HepG2 (cell line): ENCODE results near the gene ITGB1. TPM values are rescaled to one million over a fixed set of nuclear protein-coding genes. Genes with fewer than 3 reads are reported as not detected.

Experiments used
- ATAC-seq: fragments of 200-7000 bp; cut with Tn5 transposase; 3 replicates; pipeline ENCODE4 v1.9.1; 2020; ENCODE audit warnings: mild to moderate bottlenecking, moderate library complexity
- BruUV-seq: library from RNA; stranded (reverse); fragments of 400-500 nt; replicated peaks from 2 replicates; lab custom pipeline; 2021; lab: Mats Ljungman, UMichigan
- CTCF ChIA-PET: fragments of 300-600 bp; formaldehyde crosslinking; extraction: SDS; loops from one replicate; lab custom pipeline; 2021; ENCODE audit warnings: low total read pairs, inconsistent platforms, low intra/inter-chr PET ratio; lab: Yijun Ruan, JAX
- POLR2A ChIA-PET: fragments of 350-600 bp; sonication (Branson Sonifier 250); formaldehyde crosslinking; loops from one replicate; lab custom pipeline; 2020; ENCODE audit warnings: antibody characterized with exemption, inconsistent platforms; lab: Yijun Ruan, JAX
- DNase-seq: peaks from one replicate; pipeline ENCODE4 v3.0.0-alpha.2; 2015; ENCODE audit warnings: low spot score
- FAIRE-seq: peaks from 3 replicates; lab custom pipeline; 2011; peaks lifted over from hg19 to GRCh38; lab: Jason Lieb, UNC
- H2AFZ ChIP-seq: one replicate; pipeline ENCODE4 v1.6.1; 2011; ENCODE audit warnings: low read length, inconsistent platforms
- H3K27ac ChIP-seq: fragments of 300-600 bp; 3 replicates; pipeline ENCODE4 v1.8.0; 2011; ENCODE audit warnings: mixed run types, mild to moderate bottlenecking, mixed read lengths, low read length, inconsistent platforms; ENCODE audit not compliant: insufficient read depth; ENCODE audit errors: extremely low read length
- H3K27me3 ChIP-seq, 2 experiments: fragments of 200-600 bp in 1 of 2; 2 replicates in 1 of 2; 3 replicates in 1 of 2; pipeline versions ENCODE4 v1.6.0 to v1.8.0; 2011; ENCODE audit warnings: low read length in 2 of 2, mild to moderate bottlenecking in 2 of 2, moderate library complexity in 2 of 2, inconsistent platforms in 1 of 2; ENCODE audit not compliant: insufficient read depth in 2 of 2, control insufficient read depth in 1 of 2
- H3K36me3 ChIP-seq, 2 experiments: fragments of 200-600 bp in 1 of 2; replicated peaks in 1 of 2; 2 replicates in 1 of 2; 3 replicates in 1 of 2; pipeline versions ENCODE4 v1.5.1 to v1.8.0; 2011; ENCODE audit warnings: low read length in 2 of 2, inconsistent platforms in 1 of 2; ENCODE audit not compliant: insufficient read depth in 2 of 2, control insufficient read depth in 1 of 2
- H3K4me1 ChIP-seq: 2 replicates; pipeline ENCODE4 v1.5.1; 2012; ENCODE audit warnings: low read length, inconsistent platforms; ENCODE audit not compliant: insufficient read depth
- H3K4me2 ChIP-seq: 2 replicates; pipeline ENCODE4 v1.6.0; 2011; ENCODE audit warnings: low read depth, low read length, inconsistent platforms
- H3K4me3 ChIP-seq, 3 experiments: fragments of 200-600 bp in 1 of 3; sonication (generic), shearing (Covaris generic) in 1 of 3; replicated peaks in 1 of 3; 2 replicates each; pipeline ENCODE4 v1.5.1; 2011 to 2016; ENCODE audit warnings: low read length in 3 of 3, inconsistent platforms in 2 of 3, low read depth in 2 of 3, mild to moderate bottlenecking in 2 of 3, control low read depth in 1 of 3, mixed read lengths in 1 of 3; ENCODE audit not compliant: insufficient read depth in 1 of 3
- H3K79me2 ChIP-seq: one replicate; pipeline ENCODE4 v1.6.1; 2011; ENCODE audit warnings: low read length, inconsistent platforms; ENCODE audit not compliant: insufficient read depth
- H3K9ac ChIP-seq: 2 replicates; pipeline ENCODE4 v1.6.0; 2011; ENCODE audit warnings: mild to moderate bottlenecking, low read depth, low read length, inconsistent platforms; ENCODE audit not compliant: insufficient read depth
- H3K9me3 ChIP-seq: 2 replicates; pipeline ENCODE4 v1.5.1; 2012; ENCODE audit warnings: mild to moderate bottlenecking, low read length
- H4K20me1 ChIP-seq: 2 replicates; pipeline ENCODE4 v1.6.0; 2011; ENCODE audit warnings: inconsistent platforms, mild to moderate bottlenecking, low read length, moderate library complexity; ENCODE audit not compliant: insufficient read depth
- GFI1 ChIP-seq: sonication (generic); formaldehyde crosslinking; IDR thresholded peaks from 2 replicates; pipeline ENCODE4 v1.5.0; 2020; ENCODE audit warnings: missing genetic modification reagents, mild to moderate bottlenecking, borderline replicate concordance
- MNT ChIP-seq: fragments of 450-650 bp; IDR thresholded peaks from 2 replicates; pipeline ENCODE4 v1.6.1; 2016
- POLR2A ChIP-seq, 2 experiments: IDR thresholded peaks; 2 replicates each; pipeline ENCODE4 v1.6.1; 2011; ENCODE audit warnings: low read depth in 2 of 2, low read length in 2 of 2, mild to moderate bottlenecking in 1 of 2, moderate library complexity in 1 of 2; ENCODE audit not compliant: insufficient read depth in 1 of 2
- SIX4 ChIP-seq: sonication (generic); formaldehyde crosslinking; IDR thresholded peaks from 2 replicates; pipeline ENCODE4 v1.4.0; 2020; ENCODE audit warnings: missing genetic modification reagents
- SP4 ChIP-seq: sonication (generic); formaldehyde crosslinking; IDR thresholded peaks from 2 replicates; pipeline ENCODE4 v1.8.1; 2023; ENCODE audit warnings: mild to moderate bottlenecking, missing genetic modification reagents
- ZNF768 ChIP-seq: sonication (generic); formaldehyde crosslinking; IDR thresholded peaks from 2 replicates; pipeline ENCODE4 v1.4.0; 2020; ENCODE audit warnings: missing genetic modification reagents
- WGBS: methylation state at CpG from one replicate; pipeline ENCODE4 v1.1.6; 2017; ENCODE audit warnings: low lambda C conversion rate; 5-methylcytosine and 5-hydroxymethylcytosine counted together
- in situ Hi-C: cut with HindIII; loops from 2 replicates; pipeline ENCODE4 v1.10.0; 2017; ENCODE audit warnings: low pct_unique_long_range_greater_than_20kb; ENCODE audit not compliant: extremely low pct_ligation_motif_present
- intact Hi-C: fragments of 100-400 bp; cut with micrococcal nuclease; formaldehyde crosslinking; loops from one replicate; pipeline ENCODE4 v1.10.0; 2022; ENCODE audit not compliant: unreplicated experiment
- polyA plus RNA-seq, 8 experiments: library from polyadenylated mRNA; depleted of rRNA in 3 of 8; stranded (reverse) in 7 of 8; unstranded in 1 of 8; fragments of >200 nt; fragmentation: Illumina TruSeq in 4 of 8; extraction: Trizol in 4 of 8; gene quantifications; 2 replicates each; pipeline versions ENCODE4 v1.2.1 to v1.2.3, GENCODE V29; 2011 to 2016; ENCODE audit warnings: low read depth in 4 of 8, missing spikeins in 1 of 8, mixed read lengths in 1 of 8; ENCODE audit not compliant: insufficient read depth in 1 of 8
- total RNA-seq, 5 experiments: library from RNA; depleted of rRNA; stranded (reverse); fragments of >200 nt; fragmentation: Illumina TruSeq; extraction: Trizol; gene quantifications; 2 replicates each; pipeline ENCODE4 v1.2.3, GENCODE V29; 2016; ENCODE audit warnings: low read depth in 1 of 5

ITGB1 gene
- total and polyA plus RNA-seq, 2 of the 13 experiments (the other 11 are each of a cell fraction or from before 2014, with no cell fraction given) = 190 to 204 TPM

GRCh38 chr10:32959006-32959920 is 1.2 kb upstream of the ITGB1 start:
- H4K20me1 ChIP-seq = peaks cover 24% of the 10 kb centered on the region
- ChIA-PET POLR2A (interaction anchor here (1.4 to 2.0 kb wide), 4 partner anchors 12 to 25 kb away, joined by 7 to 14 read pairs (median 10); no protein-coding TSS in a partner anchor), CTCF (no interaction called here)
- H3K27me3 ChIP-seq = no peaks in the 10 kb centered on the region; a peak in 1 of 5 replicates
- peaks cover 54% of the 10 kb centered on the region for H3K79me2 ChIP-seq
- WGBS = 28% methylated on average over 10 of the region's 10 CpGs
- no peak for ATAC-seq
- peak overlapping the region; percentile 87 for H3K4me2 ChIP-seq
- TSS peak; percentile 83 for BruUV-seq
- H3K9ac ChIP-seq = peak overlapping the region; percentile 99
- no peak for DNase-seq
- TF ChIP-seq SIX4 (CRISPR knock-in tag) = no peak
- TF ChIP-seq ZNF768 = no peak
- peak in 1 of 2 experiments; percentile 6; a peak in 1 of 4 replicates for TF ChIP-seq POLR2A (IDR thresholded peaks at IDR 0.05; ENCODE audit: insufficient read depth in 1 of 2, low read depth in 2 of 2, low read length in 2 of 2)
- no peak for TF ChIP-seq MNT
- TF ChIP-seq SP4 (CRISPR knock-in tag) = no peak
- no peak for TF ChIP-seq GFI1 (CRISPR knock-in tag)
- no peaks in the 10 kb centered on the region for H3K36me3 ChIP-seq
- intact Hi-C loops (loop anchor here (10.0 kb wide), 1 partner anchor 54 kb away; no protein-coding TSS in a partner anchor), in situ Hi-C loops (loop anchor here (5.0 kb wide), 1 partner anchor 48 kb away; no protein-coding TSS in a partner anchor)
- peaks cover 46% of the 10 kb centered on the region for H3K4me1 ChIP-seq
- no peak for FAIRE-seq
- no peak overlapping the region for H2AFZ ChIP-seq
- no peaks in the 10 kb centered on the region for H3K9me3 ChIP-seq
- H3K4me3 ChIP-seq = peak overlapping the region; percentile 81 to 95 (median 91)
- peak overlapping the region; percentile 96 for H3K27ac ChIP-seq
